Hematopoietic multipotent progenitor cell (in vitro differentiated cells): Measurements from ENCODE around the gene NRN1L. TPM values are rescaled to one million over a fixed set of nuclear protein-coding genes. Genes with fewer than 3 reads are reported as not detected.
A peak's percentile ranks its signal among the peaks of the same experiment; 100 is the strongest.
"Not testable (repeated sequence)": the region's sequence is repeated elsewhere in the genome, so short reads cannot be mapped to it uniquely, and the experiment has no call there.

Experiments used
- DNase-seq, 3 donors: peaks; one replicate each; pipeline ENCODE4 v3.0.0-alpha.2; 2011 to 2015; ENCODE audit warnings: low read depth in 2 of 3, low spot score in 2 of 3
- total RNA-seq: library from RNA; depleted of rRNA; stranded (reverse); fragments of >200 nt; gene quantifications from one replicate; pipeline ENCODE4 v1.2.3, GENCODE V29; 2012

Gene NRN1L
- total RNA-seq, 1 donor = 0.27 TPM

- DNase-seq = no peak
Observed at GRCh38 chr16:67881621-67882161, 3.0 kb upstream of the NRN1L start.

DNA sequence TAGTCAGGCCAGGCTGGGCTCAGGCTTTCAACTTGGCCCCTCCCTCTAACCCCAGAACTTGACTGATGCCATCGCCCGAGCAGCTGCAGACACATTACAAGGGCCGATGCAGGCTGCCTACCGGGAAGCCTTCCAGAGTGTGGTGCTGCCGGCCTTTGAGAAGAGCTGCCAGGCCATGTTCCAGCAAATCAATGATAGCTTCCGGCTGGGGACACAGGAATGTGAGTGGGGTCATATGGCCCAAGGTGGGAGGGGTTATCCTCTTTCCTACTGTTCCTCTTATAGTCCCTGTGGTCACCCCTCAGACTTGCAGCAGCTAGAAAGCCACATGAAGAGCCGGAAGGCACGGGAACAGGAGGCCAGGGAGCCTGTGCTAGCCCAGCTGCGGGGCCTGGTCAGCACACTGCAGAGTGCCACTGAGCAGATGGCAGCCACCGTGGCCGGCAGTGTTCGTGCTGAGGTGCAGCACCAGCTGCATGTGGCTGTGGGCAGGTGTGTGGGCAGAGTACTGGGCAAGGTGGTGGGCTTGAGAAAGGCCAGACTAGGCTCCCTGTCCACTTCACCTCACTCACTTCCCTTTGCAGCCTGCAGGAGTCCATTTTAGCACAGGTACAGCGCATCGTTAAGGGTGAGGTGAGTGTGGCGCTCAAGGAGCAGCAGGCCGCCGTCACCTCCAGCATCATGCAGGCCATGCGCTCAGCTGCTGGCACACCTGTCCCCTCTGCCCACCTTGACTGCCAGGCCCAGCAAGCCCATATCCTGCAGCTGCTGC is 2.1 kb upstream of the NRN1L start:
- DNase-seq = no peak

DNA sequence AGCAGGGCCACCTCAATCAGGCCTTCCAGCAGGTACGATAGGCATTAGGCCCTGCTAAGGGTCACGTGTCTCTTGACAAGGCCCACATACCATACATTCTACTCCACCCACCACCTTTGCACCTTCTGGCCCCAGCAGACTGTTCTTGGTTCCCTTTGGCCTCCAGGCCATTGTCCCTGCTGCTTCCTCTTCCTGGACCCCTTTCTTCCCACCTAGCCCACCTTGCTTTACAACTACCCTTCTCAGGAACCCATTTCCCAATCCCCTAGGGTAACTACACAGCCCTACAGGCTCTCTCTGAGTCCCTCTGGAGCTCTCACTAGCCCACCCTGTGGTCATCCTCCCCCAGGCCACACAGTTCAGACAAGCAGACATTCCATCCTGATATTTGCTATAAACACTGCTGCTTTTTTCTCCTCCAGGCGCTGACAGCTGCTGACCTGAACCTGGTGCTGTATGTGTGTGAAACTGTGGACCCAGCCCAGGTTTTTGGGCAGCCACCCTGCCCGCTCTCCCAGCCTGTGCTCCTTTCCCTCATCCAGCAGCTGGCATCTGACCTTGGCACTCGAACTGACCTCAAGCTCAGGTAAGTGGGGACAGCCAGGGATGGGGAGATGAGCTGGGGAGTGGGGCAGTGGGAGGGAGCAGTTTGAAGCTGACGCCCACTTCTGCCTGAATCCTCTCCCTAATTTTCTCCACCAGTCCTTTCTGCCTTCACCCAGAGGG is 1.4 kb upstream of the NRN1L start:
- DNase-seq = no peak

GRCh38 chr16:67883872-67884261 is 818 bp upstream of the NRN1L start:
- DNase-seq = peak; percentile 59 to 69 (median 65)

DNA sequence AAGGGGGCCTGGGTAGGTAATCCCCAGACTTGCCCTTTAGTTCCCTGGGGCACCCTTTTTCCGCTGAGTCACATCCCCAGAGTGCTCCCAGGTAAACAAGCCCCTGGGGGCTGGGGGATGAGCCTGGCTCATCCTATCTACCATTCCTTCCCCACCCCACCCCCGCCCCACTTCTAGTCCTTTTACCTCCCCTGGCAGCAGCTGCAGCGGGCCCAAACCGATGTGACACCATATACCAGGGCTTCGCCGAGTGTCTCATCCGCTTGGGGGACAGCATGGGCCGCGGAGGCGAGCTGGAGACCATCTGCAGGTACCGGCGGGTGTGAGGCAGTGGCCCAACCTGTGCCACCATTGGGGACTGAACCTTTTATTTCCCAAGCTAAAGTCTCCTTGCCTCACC is 860 bp downstream of the NRN1L start:
- no peak for DNase-seq

GRCh38 chr16:67885976-67886375 is 1.3 kb downstream of the NRN1L start:
- no peak for DNase-seq

DNA sequence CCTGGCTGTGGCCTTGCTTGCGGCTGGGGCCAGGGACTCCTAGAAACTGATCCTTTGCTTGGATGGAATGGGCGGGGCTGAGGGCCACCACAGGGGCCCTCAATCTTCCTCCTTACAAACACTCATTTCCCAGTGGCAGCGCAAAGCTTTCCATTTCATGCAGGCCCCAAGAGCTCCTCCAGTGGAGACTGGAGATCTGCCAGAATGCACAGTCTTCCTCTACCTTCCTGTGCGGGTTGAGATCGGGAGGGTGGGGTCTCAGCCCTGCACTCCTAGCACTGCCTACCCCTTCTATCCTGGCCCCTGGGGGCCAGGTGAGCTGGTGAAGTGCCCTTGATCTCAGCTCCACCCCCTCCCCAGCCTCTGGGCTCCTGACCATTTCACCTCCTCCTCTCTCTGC is 1.7 kb downstream of the NRN1L start:
- no peak for DNase-seq

- DNase-seq = no peak
Observed at GRCh38 chr16:67888331-67888730, 3.6 kb downstream of the NRN1L start.

GRCh38 chr16:67892375-67892774 is 7.7 kb downstream of the NRN1L start:
- no peak for DNase-seq

- peak; percentile 84 to 95 (median 95) for DNase-seq
Observed at GRCh38 chr16:67892899-67893742, 8.4 kb downstream of the NRN1L start, which contains the start of gene PSKH1. TSS of gene PSKH1 (plus strand) at chr16:67893254. CDS start at chr16:67908750, 15,496 bp downstream.

- DNase-seq = peak in 1 of 3 donors; percentile 17
Observed at GRCh38 chr16:67893743-67894399, 9.2 kb downstream of the NRN1L start.

DNA sequence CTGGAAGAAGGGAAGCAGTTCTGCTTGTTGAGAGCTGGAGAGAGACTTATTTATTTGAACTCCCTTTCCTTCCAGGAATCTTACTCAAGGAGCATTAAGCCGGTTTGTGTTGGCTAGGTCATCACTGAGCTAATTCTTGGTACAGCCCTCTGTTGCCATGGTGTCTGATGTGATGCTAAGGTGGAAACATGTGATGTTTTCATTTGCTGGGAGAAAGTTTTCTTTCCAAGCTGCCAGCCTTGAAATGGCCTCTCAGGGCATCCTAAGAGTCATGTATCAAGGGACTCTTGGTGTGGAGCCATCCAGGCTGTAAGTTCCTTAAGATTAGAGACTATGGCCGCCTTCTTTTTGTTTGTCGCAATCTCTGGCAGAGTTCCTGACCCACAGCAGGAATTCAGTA is 12.5 kb downstream of the NRN1L start:
- no peak for DNase-seq

DNA sequence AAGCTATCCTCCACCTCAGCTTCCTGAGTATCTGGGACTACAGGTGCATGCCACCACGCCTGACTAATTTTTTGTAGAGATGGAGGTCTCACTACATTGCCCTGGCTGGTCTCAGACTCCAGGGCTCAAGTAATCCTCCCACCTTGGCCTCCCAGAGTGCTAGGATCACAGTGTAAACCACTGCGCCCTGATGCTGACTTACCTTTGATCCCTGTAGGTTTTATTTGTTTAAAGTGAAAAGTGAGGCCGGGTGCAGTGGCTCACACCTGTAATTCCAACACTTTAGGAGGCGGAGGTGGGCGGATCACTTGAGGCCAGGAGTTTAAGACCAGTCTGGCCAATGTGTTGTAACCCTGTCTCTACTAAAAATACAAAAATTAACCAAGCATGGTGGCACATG is 17.0 kb downstream of the NRN1L start:
- DNase-seq = no peak

- DNase-seq = no peak
Observed at GRCh38 chr16:67902831-67903230, 18.1 kb downstream of the NRN1L start.

DNA sequence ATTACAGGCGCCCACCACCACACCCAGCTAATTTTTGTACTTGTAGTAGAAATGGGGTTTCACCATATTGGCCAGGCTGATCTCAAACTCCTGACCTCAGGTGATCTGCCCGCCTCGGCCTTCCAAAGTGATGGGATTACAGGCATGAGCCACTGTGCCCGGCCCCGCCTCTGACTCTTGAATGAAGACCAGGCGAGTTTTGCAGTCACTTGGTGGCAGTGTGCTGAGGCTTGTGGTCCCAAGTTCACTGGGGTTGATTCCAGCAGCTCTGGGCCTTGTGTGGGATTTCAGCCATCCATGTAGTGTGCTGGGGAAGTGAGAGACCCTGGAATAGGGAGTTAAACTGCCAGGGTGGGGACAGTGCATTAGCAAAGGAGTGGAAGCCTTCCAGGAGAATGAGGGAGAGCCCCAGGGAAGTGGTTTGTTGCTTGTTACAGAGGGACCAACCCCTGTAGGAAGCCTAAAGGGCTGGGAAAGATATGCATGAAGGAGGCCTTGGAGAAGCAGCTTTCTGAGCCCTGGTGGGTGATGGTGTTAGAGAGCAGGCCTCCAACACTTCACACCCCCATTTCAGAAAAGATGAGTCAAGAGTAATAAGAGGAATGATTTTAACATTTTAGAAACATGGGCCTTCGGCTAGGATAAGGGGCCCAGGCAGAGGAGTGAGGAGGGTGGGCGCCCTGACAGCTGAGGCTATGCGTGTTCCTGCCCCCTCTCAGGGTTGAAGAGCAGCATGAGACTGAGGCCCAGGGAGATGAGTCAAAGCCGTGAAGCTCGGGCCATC is 22.9 kb downstream of the NRN1L start:
- DNase-seq = no peak

- no peak for DNase-seq
Observed at GRCh38 chr16:67909056-67909742, 24.5 kb downstream of the NRN1L start.

DNA sequence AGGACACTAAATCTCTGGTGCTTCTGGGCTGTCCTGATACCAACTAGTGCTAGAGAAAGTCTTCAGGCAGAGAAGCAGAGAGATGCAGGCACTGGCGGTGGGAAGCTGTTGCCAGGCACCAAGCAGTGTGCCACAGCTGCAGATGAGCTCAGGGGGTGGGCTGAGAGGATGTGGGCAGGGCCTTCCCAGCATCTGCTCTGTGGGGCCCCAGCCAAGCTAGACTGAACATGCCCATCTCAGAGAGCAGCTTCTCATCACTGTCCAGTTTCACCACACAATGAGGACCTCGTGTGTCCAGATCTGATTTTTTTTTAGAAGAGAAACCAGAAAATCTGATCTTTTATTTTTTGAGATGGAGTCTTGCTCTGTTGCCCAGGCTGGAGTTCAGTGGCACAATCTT is 25.5 kb downstream of the NRN1L start:
- DNase-seq = peak in 2 of 3 donors; percentile 23 to 62

DNA sequence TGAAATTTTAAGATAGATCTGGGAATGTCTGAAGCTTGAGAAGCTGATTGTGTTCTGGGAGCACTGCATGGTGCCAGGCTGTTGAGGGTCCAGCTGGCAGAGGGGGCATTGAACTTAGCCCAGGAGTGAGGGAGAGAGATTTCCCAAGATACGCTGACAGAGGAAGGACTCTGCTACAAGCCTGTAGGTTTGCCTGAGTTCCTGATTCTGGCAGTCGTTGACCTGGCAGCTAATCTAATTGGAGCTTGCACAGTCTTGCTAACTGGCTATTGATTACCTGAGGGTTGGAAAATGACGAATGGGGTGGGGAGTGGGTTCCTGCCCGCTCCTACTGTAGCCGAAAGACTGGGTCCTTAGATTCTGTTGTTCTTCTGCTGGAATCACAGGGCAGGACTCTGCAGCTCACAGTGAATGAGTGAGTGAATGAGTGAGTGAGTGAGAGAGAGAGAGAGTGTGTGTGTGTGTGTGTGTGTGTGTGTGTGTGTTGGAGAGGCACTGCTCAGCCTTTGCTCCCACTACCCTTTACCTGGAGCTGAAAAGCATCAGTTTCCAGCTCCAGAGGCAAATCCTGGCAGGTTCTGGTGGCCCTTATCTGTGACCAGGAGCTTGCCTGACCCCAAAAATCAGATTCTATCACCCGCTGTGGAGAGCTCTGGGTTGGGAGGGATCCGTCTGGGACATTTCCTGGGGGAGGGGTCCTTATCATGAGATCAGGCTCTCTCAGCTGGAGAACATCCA is 30.2 kb downstream of the NRN1L start:
- DNase-seq = no peak

DNA sequence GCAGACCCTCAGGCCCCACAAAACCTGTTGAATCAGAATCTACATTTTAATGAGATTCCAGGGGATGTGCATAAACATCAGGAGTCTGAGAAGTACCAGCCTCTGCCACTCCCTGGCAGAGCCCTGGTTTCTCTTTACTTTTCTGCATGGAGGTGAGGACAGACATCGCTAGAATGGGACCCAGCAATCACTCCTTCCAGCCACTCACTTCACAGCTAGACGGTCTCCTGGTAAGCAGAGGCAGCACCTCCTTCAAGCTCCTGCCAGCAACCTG is 30.7 kb downstream of the NRN1L start:
- DNase-seq = not testable (repeated sequence)
